Tibial artery (tissue), 4 donors: ENCODE data around the gene ADRA1B.

ENCODE experiments used
- DNase-seq, 2 donors: peaks; one replicate each; pipeline ENCODE4 v3.0.0-alpha.2; 2019
- H3K27ac ChIP-seq, 2 donors: fragments of 200-600 bp; sonication (generic) in 1 of 2; 1 replicate in 1 of 2; 2 replicates in 1 of 2; pipeline ENCODE4 v1.5.1; 2018 to 2019; ENCODE audit warnings: mild to moderate bottlenecking in 1 of 2
- H3K27me3 ChIP-seq, 2 donors: fragments of 200-600 bp; sonication (generic) in 1 of 2; one replicate each; pipeline versions ENCODE4 v1.5.1 to v1.6.0; 2016 to 2019
- H3K36me3 ChIP-seq, 3 donors: fragments of 200-600 bp; sonication (generic) in 2 of 3; one replicate each; pipeline ENCODE4 v1.5.1; 2016 to 2019; ENCODE audit warnings: mild to moderate bottlenecking in 2 of 3
- H3K4me1 ChIP-seq, 4 donors: fragments of 200-600 bp; sonication (generic) in 2 of 4; 1 replicate in 3 of 4; 2 replicates in 1 of 4; pipeline ENCODE4 v1.5.1; 2016 to 2019
- H3K4me3 ChIP-seq, 2 donors: fragments of 200-600 bp; sonication (generic) in 1 of 2; 1 replicate in 1 of 2; 2 replicates in 1 of 2; pipeline ENCODE4 v1.5.1; 2018 to 2019; ENCODE audit warnings: mild to moderate bottlenecking in 2 of 2
- H3K9me3 ChIP-seq, 3 donors: fragments of 200-600 bp; sonication (generic) in 1 of 3; one replicate each; pipeline ENCODE4 v1.5.1; 2016 to 2019
- CTCF ChIP-seq, 2 experiments: fragments of 200-600 bp in 1 of 2; fragments of 450-650 bp in 1 of 2; IDR thresholded peaks; one replicate each; pipeline ENCODE4 v1.5.1; 2017 to 2019; ENCODE audit warnings: antibody characterized with exemption in 2 of 2, mild to moderate bottlenecking in 1 of 2, moderate library complexity in 1 of 2
- intact Hi-C: fragments of 100-400 bp; cut with DNase I; formaldehyde crosslinking; loops from one replicate; pipeline ENCODE4 v1.15.0; 2023; ENCODE audit warnings: low total_unique reads

Gene ADRA1B

GRCh38 chr5:159928122-159928909 is 12.0 kb downstream of the ADRA1B start:
- H3K9me3 ChIP-seq: no peaks in the 10 kb centered on the region
- peak; percentile 45 to 76 for DNase-seq
- peaks cover 0 to 9% (median 0%) of the 10 kb centered on the region in 3 donors for H3K36me3 ChIP-seq
- TF ChIP-seq CTCF (IDR thresholded peaks at IDR 0.05): no peak
- H3K4me3 ChIP-seq: peak overlapping the region; percentile 9 to 19
- no peaks in the 10 kb centered on the region for H3K27me3 ChIP-seq
- H3K27ac ChIP-seq: peak overlapping the region; percentile 54 to 61
- peaks cover 0 to 24% (median 6%) of the 10 kb centered on the region in 4 donors for H3K4me1 ChIP-seq
- intact Hi-C loops: no loop called here

GRCh38 chr5:159929176-159929575 is 12.9 kb downstream of the ADRA1B start:
- Histone ChIP-seq H3K27me3 (no peaks in the 10 kb centered on the region), H3K27ac (peak overlapping the region; percentile 54 to 61), H3K4me1 (peaks cover 0 to 28% (median 6%) of the 10 kb centered on the region in 4 donors), H3K9me3 (no peaks in the 10 kb centered on the region), H3K36me3 (peaks cover 0 to 9% (median 0%) of the 10 kb centered on the region in 3 donors), H3K4me3 (no peak overlapping the region)
- intact Hi-C loops: no loop called here
- no peak for DNase-seq
- no peak for TF ChIP-seq CTCF (IDR thresholded peaks at IDR 0.05)

- Histone ChIP-seq H3K36me3 (no peaks in the 10 kb centered on the region), H3K4me3 (no peak overlapping the region), H3K4me1 (peaks cover 0 to 13% (median 1%) of the 10 kb centered on the region in 4 donors), H3K27me3 (no peaks in the 10 kb centered on the region), H3K9me3 (no peaks in the 10 kb centered on the region), H3K27ac (no peak overlapping the region)
- TF ChIP-seq CTCF (IDR thresholded peaks at IDR 0.05): no peak
- intact Hi-C loops: no loop called here
- DNase-seq: no peak
Measured at GRCh38 chr5:159933531-159934485, 17.5 kb downstream of the ADRA1B start.

GRCh38 chr5:159935946-159936345 is 19.7 kb downstream of the ADRA1B start:
- no peaks in the 10 kb centered on the region for H3K9me3 ChIP-seq
- intact Hi-C loops: no loop called here
- no peaks in the 10 kb centered on the region for H3K36me3 ChIP-seq
- DNase-seq: no peak
- H3K4me1 ChIP-seq: peaks cover 0 to 3% (median 0%) of the 10 kb centered on the region in 4 donors
- no peak for TF ChIP-seq CTCF (IDR thresholded peaks at IDR 0.05)
- no peaks in the 10 kb centered on the region for H3K27me3 ChIP-seq
- no peak overlapping the region for H3K27ac ChIP-seq
- H3K4me3 ChIP-seq: no peak overlapping the region

GRCh38 chr5:159936686-159937329 is 20.5 kb downstream of the ADRA1B start:
- H3K4me3 ChIP-seq: no peak overlapping the region
- H3K9me3 ChIP-seq: no peaks in the 10 kb centered on the region
- no peak overlapping the region for H3K27ac ChIP-seq
- H3K27me3 ChIP-seq: no peaks in the 10 kb centered on the region
- intact Hi-C loops: no loop called here
- H3K4me1 ChIP-seq: peaks cover 0 to 3% (median 0%) of the 10 kb centered on the region in 4 donors
- H3K36me3 ChIP-seq: no peaks in the 10 kb centered on the region
- TF ChIP-seq CTCF (IDR thresholded peaks at IDR 0.05): no peak
- no peak for DNase-seq
